ENCODE results near the gene CFAP45.
"Not testable (repeated sequence)": the region's sequence is repeated elsewhere in the genome, so short reads cannot be mapped to it uniquely, and the experiment has no call there.

CFAP45 gene

GRCh38 chr1:159904036-159904435 lies 4.1 kb upstream of the CFAP45 start:
- not testable (repeated sequence) for DNase-seq

GRCh38 chr1:159902541-159902940 lies 2.6 kb upstream of the CFAP45 start:
- no peak for DNase-seq

GRCh38 chr1:159900755-159901360 lies 893 bp upstream of the CFAP45 start:
- DNase-seq, result no peak

GRCh38 chr1:159899634-159900033 lies 331 bp downstream of the CFAP45 start:
- not testable (repeated sequence) for DNase-seq

- no peak for DNase-seq
Observed at GRCh38 chr1:159898527-159898926, 1.4 kb downstream of the CFAP45 start.

- no peak for DNase-seq
Observed at GRCh38 chr1:159897962-159898361, 2.0 kb downstream of the CFAP45 start.

- no peak for DNase-seq
Observed at GRCh38 chr1:159896546-159896930, 3.4 kb downstream of the CFAP45 start.

GRCh38 chr1:159895836-159896545 lies 4.0 kb downstream of the CFAP45 start:
- no peak for DNase-seq

GRCh38 chr1:159895286-159895685 lies 4.7 kb downstream of the CFAP45 start:
- DNase-seq, result no peak

GRCh38 chr1:159892944-159893343 lies 7.0 kb downstream of the CFAP45 start:
- DNase-seq, result no peak

- peak; percentile 70 for DNase-seq
Observed at GRCh38 chr1:159891275-159892157, 8.4 kb downstream of the CFAP45 start.

- no peak for DNase-seq
Observed at GRCh38 chr1:159890390-159890789, 9.6 kb downstream of the CFAP45 start.

GRCh38 chr1:159889821-159890252 lies 10.1 kb downstream of the CFAP45 start:
- DNase-seq, result no peak

- no peak for DNase-seq
Observed at GRCh38 chr1:159889202-159889601, 10.8 kb downstream of the CFAP45 start.

- DNase-seq, result no peak
Observed at GRCh38 chr1:159884296-159884695, 15.7 kb downstream of the CFAP45 start.

GRCh38 chr1:159883134-159883533 lies 16.8 kb downstream of the CFAP45 start:
- DNase-seq, result no peak

- no peak for DNase-seq
Observed at GRCh38 chr1:159882527-159882862, 17.5 kb downstream of the CFAP45 start.

- no peak for DNase-seq
Observed at GRCh38 chr1:159881622-159882526, 18.1 kb downstream of the CFAP45 start.

- DNase-seq, result no peak
Observed at GRCh38 chr1:159880430-159880829, 19.5 kb downstream of the CFAP45 start.

- DNase-seq, result no peak
Observed at GRCh38 chr1:159879977-159880376, 20.0 kb downstream of the CFAP45 start.

GRCh38 chr1:159879136-159879535 lies 20.8 kb downstream of the CFAP45 start:
- no peak for DNase-seq

GRCh38 chr1:159877695-159878444 lies 22.1 kb downstream of the CFAP45 start:
- DNase-seq, result no peak
